HG03460 (cell line): ENCODE data around the gene DPM2.

Experiments used
- ATAC-seq: cut with Tn5 transposase; IDR thresholded peaks from one replicate; pipeline ENCODE4 v1.9.1; 2021; ENCODE audit not compliant: unreplicated experiment

Gene DPM2

GRCh38 chr9:127920794-127921193, 16.9 kb downstream of the DPM2 start:
- ATAC-seq: no peak

- no peak for ATAC-seq
Observed at GRCh38 chr9:127919253-127919815, 18.3 kb downstream of the DPM2 start.

GRCh38 chr9:127918183-127919107, 19.2 kb downstream of the DPM2 start:
- ATAC-seq: no peak

- ATAC-seq: peak; percentile 34
Observed at GRCh38 chr9:127917603-127918002, 20.1 kb downstream of the DPM2 start.

GRCh38 chr9:127916720-127917581, 20.7 kb downstream of the DPM2 start, which contains the start of gene ST6GALNAC4:
Gene ST6GALNAC4, minus strand, starts transcription at chr9:127917041. Its CDS starts 622 bp downstream, at chr9:127916419.
- ATAC-seq: peak; percentile 61

GRCh38 chr9:127915801-127916719, 21.6 kb downstream of the DPM2 start:
- peak; percentile 29 for ATAC-seq

GRCh38 chr9:127915325-127915752, 22.3 kb downstream of the DPM2 start:
- no peak for ATAC-seq

GRCh38 chr9:127913682-127914081, 24.0 kb downstream of the DPM2 start:
- ATAC-seq: no peak

- no peak for ATAC-seq
Observed at GRCh38 chr9:127912882-127913281, 24.8 kb downstream of the DPM2 start.

GRCh38 chr9:127912296-127912695, 25.4 kb downstream of the DPM2 start:
- ATAC-seq: no peak

GRCh38 chr9:127910613-127911205, 26.9 kb downstream of the DPM2 start:
- ATAC-seq: no peak

GRCh38 chr9:127909839-127910273, 27.8 kb downstream of the DPM2 start:
- no peak for ATAC-seq

- no peak for ATAC-seq
Observed at GRCh38 chr9:127908660-127908926, 29.1 kb downstream of the DPM2 start.

- no peak for ATAC-seq
Observed at GRCh38 chr9:127907867-127908659, 29.6 kb downstream of the DPM2 start.

GRCh38 chr9:127905788-127906191, 31.9 kb downstream of the DPM2 start:
- ATAC-seq: no peak

- ATAC-seq: no peak
Observed at GRCh38 chr9:127905004-127905728, 32.5 kb downstream of the DPM2 start.

GRCh38 chr9:127904561-127905003, 33.1 kb downstream of the DPM2 start:
- no peak for ATAC-seq
